IPS-NIHi11 (cell line): ENCODE data around the gene SLC9A8.

Source experiments
- DNase-seq: peaks from one replicate; pipeline ENCODE4 v3.0.0; 2012; ENCODE audit warnings: mixed read lengths, low spot score

Gene SLC9A8

DNA sequence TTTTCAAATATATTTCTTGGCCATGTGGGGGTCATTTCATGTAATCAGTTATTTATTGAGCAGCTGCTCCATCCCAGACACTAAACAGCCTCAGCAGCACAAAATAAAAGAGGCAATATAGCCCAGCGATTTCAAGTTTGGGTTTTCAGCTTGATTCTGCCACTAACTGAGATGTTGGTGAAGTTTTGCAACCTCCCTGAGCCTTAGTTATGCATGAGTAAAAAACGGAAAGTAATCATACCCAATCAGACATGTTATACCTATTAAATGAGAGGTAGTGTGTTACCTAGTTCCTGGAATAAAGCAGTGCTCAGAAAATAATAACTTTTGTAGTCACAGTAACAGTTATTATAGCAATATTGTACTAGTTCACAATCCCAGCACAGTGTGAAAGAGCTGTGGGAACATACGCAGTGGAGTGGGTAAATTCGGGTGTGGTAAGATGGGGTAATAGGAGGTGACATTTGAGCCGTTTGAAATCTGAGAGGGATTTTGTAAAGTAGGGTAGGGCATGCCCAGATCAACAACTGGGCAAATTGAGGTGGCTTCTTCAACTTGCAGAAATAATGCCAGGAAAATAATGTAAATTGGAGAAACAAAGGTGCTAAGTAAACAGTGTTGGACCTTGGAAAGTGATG lies 1.5 kb downstream of the SLC9A8 start:
- no peak for DNase-seq

DNA sequence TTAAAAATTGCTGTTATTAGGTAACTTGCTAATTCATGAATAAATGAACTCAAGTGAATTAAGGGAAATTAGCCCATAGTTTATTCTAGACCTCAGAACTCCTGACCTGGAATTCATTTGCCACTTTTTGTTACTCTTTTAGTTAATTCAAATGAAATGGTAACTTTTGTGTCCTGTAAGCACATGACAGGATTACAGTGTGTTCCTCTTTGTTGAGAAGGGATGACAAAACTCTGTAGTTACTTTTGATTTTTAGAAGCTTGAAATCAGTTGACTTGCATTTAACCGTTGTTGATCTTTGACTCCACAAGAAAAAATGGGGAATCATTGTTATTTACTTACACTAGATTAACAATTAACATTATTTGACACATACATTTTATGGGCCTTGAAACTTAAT lies 6.2 kb downstream of the SLC9A8 start:
- DNase-seq, result no peak

DNA sequence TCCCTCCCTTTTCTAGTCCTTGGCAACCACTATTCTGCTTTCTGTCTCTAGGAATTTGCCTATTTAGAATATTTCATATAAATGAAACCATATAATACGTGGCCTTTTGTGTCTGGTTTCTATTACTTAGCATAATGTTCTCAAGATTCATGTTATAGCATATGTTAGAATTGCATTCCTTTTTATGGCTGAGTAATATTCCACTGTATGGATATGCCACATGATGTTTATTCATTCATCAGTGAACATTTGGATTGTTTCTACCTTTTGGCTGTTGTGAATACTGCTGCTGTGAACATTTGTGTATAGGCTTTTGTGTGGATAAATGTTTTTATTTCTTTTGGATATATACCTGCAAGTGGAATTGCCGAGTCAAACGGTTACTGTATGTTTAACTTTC lies 7.1 kb downstream of the SLC9A8 start:
- DNase-seq, result no peak

DNA sequence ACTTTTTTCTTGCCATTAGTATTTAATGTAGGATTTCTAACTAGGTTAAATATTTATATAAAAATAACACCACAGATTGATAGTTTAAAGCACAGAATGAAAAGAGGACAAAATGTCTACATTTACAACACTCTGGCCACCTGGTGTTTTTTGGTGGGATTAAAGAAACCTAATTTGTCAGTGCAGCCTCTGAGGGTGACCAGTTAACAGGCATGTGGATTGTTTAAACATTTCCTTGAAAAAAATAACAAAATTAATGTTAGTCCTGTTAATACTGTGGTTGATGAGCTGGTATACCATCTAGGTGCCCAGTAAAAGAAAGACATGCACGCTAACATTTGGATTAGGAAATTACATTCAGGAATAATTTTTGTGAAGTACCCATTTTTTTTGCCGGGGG lies 8.8 kb downstream of the SLC9A8 start:
- no peak for DNase-seq

DNA sequence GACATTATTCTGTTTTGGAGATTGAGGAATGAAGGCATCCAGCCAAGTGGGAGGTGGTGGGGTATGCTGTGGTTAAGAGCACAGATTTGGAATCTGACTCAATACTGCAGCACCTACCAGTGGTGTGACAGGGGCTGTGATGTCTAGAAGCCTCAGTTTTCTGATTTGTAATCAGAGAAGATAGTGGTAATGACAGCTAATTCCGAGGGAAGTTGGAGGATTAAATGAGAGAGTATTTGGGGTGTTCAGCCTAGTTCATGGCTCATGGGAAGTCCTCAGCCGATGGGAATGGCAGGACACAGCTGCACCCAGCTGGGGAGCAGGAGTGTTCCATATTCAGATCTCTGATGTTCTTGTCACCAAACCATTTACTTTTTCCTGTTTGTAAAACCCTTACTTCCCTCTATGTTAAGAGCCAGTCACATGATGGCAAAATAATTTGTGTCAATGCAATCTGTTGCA lies 9.3 kb downstream of the SLC9A8 start:
- no peak for DNase-seq

DNA sequence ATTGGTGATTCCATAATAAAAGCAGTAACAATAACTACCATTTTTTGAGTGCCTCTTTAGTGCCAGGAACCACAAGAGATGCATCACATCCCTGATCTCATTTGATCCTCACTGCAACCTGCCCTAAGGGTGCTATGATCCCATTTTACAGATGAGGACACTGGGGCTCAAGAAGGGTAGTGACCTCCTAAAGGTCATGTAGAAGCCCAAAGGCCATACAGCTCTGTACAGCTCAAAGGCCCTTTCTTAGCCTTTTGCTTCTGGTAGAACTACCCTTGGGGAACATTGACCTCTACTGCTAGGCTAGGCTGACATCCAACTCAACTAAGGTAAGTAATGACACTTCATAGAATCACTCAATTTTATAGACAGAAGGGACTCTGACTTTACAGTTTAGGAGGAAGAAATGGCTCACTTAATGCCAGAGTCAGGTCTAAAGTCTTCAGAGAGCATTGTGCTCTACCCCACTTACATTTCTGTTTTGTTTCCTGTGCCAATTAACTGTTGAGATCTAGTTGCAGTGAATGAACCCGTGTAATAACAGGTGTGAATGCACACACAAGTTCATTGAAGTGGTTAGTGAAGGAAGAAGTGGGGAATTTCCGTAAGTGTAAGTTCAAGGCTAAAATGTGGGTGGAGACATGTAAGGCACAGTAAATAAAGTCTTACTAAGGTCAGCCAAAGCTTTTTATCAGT lies 10.7 kb downstream of the SLC9A8 start:
- no peak for DNase-seq

DNA sequence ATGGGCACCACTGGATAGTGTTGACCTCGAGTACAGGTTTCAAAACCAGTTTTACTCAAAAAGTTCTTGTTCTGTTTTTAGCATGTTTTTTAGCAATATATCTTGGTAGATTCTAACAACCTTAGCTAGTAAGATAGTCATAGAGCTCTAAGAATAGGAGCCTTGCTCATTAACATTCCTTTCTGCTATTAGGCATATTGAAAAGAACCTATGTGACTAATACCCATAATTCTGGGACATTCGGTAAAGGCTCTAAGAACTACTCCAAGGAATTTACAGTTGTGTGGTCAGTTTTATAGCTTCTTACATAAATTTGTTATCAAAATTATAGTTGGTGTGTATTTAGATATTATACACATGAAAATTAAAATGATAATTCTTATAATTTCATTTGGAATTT lies 11.6 kb downstream of the SLC9A8 start:
- no peak for DNase-seq

DNA sequence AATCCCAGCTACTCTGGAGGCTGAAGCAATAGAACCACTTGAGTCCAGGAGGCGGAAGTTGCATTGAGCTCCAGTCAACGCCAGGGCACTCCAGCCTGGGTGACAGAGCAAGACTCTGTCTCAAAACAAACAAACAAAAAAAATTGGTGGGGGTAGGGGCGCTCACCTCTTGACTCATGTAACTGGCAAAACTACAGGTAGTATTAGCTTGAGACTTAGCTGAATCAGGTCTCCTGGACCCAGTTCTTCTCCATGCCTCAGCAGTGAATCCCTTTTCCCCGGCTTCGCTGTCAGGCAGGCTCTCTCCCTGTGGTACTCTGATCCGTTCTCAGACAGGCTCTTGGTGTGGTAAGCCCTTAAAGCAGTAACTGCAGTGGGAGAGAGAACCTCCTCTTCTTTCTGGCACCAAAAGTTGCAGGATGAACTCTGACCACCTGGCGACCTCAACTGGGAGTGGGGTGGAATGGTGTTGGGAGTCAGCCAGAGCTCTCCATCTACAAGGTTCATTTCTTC lies 12.9 kb downstream of the SLC9A8 start:
- no peak for DNase-seq

DNA sequence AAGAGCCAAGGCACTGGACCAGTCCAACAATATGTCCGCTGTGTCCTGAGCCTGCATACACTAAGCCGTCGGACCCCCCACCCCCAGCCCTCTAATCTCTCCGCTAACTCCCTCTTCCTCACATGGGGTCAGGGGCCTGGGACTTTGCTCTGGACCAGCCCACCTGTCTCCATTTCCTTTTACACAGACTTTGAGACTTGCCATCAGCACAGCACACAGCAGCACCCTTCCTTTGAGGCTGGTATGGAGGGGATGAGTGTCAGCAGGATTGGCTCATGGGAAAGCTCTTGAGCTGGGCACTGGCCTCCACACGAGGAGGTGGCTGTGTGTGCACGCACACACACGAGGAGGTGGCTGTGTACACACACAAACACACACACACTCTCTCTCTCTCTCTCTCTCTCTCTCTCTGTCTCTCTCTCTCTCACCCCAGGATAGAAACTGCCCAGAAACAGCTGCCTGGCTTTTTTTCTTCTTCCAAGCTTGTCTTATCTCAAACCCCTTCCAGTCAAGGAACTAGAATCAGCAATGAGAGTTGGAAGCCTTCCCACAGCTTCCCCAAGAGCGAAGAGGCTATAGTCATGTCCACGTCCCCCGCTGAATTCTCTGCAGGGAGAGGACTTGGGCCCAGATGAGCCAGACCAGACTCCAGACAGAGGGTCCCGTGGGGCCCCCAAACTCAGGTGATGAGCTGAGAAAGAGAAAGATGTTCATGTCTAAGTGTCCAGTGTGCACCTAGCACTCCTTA lies 18.6 kb downstream of the SLC9A8 start:
- DNase-seq, result no peak

DNA sequence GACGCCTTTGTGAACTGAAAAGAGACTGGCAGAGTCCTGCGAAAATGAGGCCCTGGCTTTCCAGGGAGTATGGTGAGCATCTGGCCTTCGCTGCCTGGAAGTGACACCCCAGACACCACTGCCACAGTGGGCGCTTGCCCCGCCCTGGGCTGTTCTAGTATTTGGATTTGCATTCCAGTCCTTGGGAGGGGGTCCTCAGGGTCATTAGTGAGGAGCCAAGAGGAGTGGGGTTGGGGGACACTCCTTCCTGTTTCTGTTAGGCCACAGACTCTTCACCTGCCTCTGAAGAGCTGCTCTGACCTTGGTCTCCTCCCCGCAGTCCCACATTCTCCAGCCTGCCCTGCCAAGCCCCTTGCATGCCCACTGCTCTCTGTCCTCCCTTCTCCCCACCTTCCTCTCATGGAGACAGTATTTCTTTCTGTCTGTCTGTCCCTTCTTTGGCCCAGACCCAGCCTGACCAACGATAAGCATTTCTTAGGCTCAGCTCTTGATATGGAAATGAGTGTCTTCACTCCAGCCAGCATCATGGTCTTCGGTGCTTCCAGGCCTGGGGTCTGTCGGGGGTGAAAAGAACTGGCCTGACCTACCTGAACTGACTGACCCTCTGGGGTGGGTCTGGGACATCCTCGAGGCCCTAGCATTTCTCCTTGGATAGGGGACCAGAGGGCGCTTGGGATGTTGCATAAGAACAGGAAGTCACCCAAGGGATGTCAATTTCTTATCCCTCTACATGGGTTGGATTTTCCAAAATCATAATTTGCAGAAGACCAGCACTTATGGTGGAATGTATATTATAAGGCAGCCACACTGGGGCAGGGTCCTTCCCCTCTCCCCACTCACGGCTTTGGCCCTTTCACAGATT lies 19.4 kb downstream of the SLC9A8 start:
- no peak for DNase-seq

DNA sequence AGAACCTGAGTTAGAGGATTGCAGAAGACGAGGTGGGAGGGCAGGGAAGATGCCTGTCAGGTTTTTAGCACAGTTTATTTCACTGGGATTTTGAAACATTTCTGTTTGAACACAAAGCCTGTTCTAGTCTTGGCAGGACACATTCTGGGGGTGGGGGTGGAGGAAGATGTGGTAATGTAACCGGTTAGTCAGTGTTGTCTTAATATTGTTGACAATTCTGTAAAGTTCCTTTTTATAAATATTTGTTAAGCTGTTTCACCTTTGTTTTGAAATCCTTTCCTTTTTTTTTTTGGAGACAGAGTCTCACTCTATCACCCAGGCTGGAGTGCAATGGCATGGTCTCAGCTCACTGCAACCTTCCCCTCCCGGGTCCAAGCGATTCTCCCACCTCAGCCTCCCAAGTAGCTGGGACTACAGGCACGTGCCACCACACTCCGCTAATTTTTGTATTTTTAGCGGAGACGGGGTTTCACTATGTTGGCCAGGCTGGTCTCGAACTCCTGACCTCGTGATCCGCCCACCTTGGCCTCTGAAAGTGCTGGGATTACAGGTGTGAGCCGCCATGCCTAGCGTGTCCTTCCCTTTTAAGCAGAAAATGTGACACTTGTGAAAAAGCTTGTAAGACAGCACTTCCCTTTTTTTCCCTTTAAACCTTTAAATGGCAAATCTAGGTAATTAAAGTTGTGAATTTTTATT lies 20.2 kb downstream of the SLC9A8 start:
- DNase-seq, result no peak

DNA sequence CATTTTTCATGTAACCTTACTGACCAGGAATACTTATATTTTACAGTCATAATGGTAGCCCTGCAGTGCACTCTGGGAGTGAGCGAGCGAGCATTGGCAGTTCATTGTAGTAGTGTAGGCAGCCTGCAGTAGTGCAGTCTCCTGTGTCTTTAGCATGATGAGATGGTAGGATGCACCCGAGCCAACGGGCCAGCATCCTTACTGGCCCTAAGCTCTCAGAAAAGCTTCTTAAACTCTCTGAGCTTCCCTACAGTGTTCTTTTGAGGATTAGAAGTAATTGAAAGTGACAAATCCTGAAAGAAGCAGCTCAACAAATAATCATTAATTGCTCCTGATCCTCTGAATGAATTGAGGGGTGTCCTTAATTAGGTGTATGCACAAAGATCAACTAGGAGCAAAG lies 20.9 kb downstream of the SLC9A8 start:
- DNase-seq, result no peak

DNA sequence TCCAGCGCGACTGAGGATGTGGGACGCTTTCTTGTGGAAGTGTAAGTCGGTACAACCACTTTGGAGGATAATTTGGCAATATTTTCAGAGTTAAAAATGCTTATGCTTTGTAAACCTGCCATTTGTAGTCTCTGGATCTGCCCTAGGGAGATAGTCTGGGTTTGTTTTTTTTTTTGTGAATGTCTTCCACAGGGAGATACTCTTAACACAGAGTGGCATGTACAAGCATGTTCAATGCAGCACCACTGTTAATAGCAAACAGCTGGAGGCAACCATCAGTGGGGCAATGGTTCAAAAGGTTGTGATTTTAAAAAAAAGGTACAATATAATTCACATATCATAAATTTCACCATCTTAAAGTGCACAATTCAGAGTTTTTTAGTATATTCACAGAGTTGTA lies 22.4 kb downstream of the SLC9A8 start:
- no peak for DNase-seq

DNA sequence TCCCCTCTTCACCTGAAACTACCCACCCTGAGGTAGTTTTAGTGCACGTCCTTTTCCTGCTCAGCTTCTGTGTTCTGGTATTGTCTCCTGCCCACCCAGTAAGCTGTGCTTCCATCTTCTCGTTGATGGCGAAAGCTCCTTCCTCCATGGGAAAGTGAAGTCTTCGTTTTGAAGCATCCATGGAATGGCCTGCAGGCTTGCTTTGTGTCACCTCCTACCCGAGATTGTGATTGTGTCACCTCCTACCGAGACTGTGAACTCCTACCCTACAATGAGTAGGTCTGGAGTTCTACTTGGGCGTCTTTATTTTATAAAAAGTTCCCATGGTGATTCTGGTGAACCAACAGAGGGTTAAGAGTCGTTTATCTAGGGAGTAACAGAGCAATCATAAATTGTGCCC lies 25.9 kb downstream of the SLC9A8 start:
- DNase-seq, result no peak

DNA sequence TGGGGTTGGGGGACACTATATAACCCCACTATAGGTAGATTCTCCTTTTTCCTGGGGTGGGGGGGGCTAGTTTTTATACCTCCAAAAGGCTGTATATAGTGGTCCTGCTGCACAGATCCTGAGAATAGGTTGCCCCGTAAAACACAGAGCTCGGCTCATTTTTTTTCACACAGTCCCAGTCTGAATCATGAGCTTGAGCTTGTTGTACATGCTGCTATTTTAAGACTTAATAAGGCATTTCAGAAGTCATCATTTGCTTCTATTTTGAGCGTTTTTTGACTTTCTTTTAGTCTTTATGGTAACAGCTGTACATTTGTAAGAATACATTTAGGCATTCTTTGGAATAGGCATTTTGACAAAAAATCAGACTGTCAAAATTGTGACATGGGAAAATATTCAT lies 30.5 kb downstream of the SLC9A8 start:
- no peak for DNase-seq

DNA sequence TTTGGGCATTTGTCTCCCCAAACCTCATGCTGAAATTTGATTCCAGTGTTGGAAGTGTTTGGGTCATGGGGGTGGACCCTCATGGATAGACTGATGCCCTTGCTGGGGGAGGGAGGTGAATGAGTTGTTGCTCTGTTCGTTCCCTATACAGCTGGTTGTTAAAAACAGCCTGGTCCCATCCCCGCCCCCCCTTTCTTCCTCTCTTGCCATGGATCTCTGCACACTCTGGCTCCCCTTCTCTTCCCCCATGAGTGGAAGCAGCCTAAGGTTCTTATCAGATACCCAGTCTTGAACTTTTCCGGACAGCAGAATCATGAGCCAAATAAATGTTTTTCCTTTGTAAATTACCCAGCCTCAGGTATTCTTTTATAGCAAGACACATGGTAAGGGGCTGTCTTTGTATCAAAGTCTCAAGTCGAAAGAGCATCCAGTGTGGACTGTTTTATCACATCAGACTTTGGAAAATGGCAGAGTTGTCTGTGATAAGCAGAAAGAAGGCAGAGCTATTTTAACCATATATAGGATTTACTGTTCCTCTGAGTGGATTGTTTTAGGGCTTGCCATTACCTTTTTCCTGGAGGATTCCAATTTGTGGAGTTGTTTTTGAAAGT lies 31.2 kb downstream of the SLC9A8 start:
- no peak for DNase-seq

DNA sequence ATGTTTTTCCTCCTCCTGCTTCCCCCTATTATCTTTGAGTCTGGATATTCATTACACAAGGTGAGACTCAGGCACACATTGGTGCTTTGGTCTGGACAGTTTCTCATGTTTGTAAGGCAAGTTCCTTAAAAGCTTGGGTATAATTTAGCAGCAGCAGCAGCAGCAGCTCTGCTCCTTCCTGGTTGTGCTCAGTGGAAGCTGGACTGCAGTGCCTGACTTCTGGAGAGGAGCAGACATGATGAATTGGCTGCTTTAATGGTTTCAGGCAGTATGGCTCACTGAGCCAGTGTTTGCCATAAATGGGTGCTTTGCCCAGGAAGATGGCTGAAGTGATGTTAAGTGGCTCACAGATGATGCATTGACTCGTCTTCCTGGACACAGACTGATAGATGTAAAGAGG lies 32.4 kb downstream of the SLC9A8 start:
- DNase-seq, result no peak

DNA sequence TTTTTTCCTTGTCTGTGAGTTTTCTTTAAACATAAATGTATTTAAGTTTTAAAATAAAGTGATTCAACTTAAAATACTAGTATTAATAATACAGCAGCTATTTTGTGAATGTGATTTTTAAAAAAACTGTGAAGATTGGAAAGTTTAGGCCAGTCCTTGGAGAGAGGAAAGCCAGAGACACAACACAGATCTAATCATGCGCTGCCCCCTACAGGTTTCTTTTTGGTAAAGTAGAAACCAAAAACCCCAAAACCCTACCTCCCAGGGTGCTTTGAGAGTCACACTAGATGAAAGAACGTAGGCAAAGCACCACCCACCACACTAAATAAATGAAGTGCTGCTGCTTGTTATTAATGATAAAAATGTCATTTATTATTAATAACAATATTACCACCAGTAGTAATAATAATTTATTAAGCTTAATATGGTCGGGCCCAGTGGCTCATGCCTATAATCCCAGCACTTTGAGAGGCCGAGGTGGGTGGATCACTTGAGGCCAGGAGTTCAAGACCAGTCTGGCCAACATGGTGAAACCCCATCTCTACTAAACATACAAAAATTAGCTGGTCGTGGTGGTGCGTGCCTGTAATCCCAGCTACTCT lies 33.7 kb downstream of the SLC9A8 start:
- DNase-seq, result peak; percentile 60

DNA sequence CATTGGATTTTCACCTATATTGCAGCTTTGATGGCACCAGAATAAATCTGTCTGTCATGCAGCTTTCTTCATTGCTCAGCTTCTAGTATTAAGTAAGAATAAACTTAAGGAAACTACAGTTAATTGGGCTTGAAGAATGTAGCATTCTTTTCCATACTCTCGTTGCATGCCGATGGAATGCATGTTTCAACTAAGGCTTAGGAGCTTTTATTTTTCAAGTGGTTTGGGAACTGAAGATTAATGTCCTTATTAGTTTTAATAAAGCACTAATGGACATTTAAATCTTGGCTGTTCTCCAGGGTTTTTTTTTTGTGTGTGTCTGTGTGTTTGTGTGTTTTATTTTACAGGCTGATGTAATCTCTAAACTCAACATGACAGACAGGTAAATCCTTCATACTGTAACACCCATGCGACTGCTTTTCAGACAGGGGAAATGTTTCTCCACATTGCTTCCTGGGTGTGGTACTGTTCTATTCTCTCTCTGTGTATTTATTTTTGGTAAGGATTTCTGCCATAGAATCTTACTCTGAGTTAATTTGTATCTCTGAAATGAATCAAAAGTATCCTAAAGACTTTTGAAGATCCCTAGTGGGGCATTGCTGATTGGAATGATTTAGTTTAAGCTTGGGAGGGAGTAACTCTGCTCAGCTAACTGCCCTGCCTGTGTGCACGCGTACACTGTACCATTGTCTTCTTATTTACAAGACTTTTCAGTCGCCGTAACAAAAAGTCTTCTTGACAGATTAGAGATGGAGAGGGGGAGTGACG lies 38.0 kb downstream of the SLC9A8 start:
- no peak for DNase-seq

DNA sequence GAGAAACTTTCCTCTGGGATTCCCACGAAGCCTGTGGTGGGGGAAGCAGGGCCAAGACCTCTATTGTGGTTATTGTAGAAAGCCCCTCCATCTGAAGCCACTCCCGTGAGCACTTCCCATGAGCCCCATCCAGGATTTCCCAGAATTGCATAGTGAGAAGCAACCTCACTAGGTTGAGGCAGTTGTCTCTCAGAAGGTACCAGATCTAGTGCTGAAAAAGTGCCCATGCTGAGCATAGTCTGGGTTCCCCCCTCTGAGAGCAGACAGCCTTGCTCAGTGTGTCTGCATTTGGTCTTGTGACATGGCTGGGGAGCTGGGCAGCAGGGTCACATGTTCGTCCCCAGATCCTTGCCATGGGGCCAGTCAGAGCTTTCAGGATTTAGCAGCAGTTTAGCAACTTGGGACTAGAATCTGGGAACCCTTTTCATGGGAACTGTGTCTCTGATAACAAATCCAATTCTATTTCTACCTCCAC lies 38.6 kb downstream of the SLC9A8 start:
- no peak for DNase-seq
